SH-SY5Y (cell line): Measurements from ENCODE around the gene RXRA.

Experiments
- GATA2 ChIP-seq: IDR thresholded peaks from 2 replicates; pipeline ENCODE4 v1.6.1; 2011; ENCODE audit warnings: mild to moderate bottlenecking, low read depth, low read length
- GATA3 ChIP-seq: IDR thresholded peaks from 2 replicates; pipeline ENCODE4 v1.6.1; 2011; ENCODE audit warnings: low read depth, mild to moderate bottlenecking, low read length, moderate library complexity

GRCh38 chr9:134361843-134362414 lies 35.7 kb downstream of the RXRA start:
- TF ChIP-seq GATA3 (no peak), GATA2 (no peak)
